ENCODE results near the gene TEX52.

The TEX52 gene

GRCh38 chr12:2819810-2820209, 37.0 kb downstream of the TEX52 start:
- no peak for DNase-seq (ENCODE audit: low read depth)
- no peak overlapping the region for H3K4me3 ChIP-seq (ENCODE audit: low read length)
- no peak for TF ChIP-seq CTCF (conservative IDR thresholded peaks at IDR 0.05; ENCODE audit: low read depth, low read length)

- peak overlapping the region; percentile 95 for H3K4me3 ChIP-seq (ENCODE audit: low read length)
- DNase-seq (ENCODE audit: low read depth): no peak
- TF ChIP-seq CTCF (conservative IDR thresholded peaks at IDR 0.05; ENCODE audit: low read depth, low read length): peak; percentile 82
Observed at GRCh38 chr12:2813214-2814185, 43.3 kb downstream of the TEX52 start.

- peak within 1 kb of the TSS; percentile 95 for H3K4me3 ChIP-seq (ENCODE audit: low read length)
- TF ChIP-seq CTCF (conservative IDR thresholded peaks at IDR 0.05; ENCODE audit: low read depth, low read length): no peak
Observed at GRCh38 chr12:2812290-2813213, 44.3 kb downstream of the TEX52 start, which contains the start of gene ITFG2. ITFG2 (plus strand) TSS chr12:2812668; CDS start chr12:2812761, 93 bp downstream.

GRCh38 chr12:2811801-2812200, 45.0 kb downstream of the TEX52 start:
- DNase-seq (ENCODE audit: low read depth): no peak
- TF ChIP-seq CTCF (conservative IDR thresholded peaks at IDR 0.05; ENCODE audit: low read depth, low read length): no peak
- H3K4me3 ChIP-seq (ENCODE audit: low read length): peak overlapping the region; percentile 95

More at GRCh38 chr12:2812290-2813213, 44.3 kb downstream of the TEX52 start, which contains the start of gene ITFG2:
- peak; percentile 92 for DNase-seq (ENCODE audit: low read depth)

- no peak for TF ChIP-seq CTCF (conservative IDR thresholded peaks at IDR 0.05; ENCODE audit: low read depth, low read length)
- no peak for DNase-seq (ENCODE audit: low read depth)
- no peak overlapping the region for H3K4me3 ChIP-seq (ENCODE audit: low read length)
Observed at GRCh38 chr12:2806700-2807099, 50.1 kb downstream of the TEX52 start.

GRCh38 chr12:2805143-2805520, 51.7 kb downstream of the TEX52 start:
- TF ChIP-seq CTCF (conservative IDR thresholded peaks at IDR 0.05; ENCODE audit: low read depth, low read length): no peak
- no peak overlapping the region for H3K4me3 ChIP-seq (ENCODE audit: low read length)
- no peak for DNase-seq (ENCODE audit: low read depth)

All from retinal pigment epithelial cell (primary cell).